Measurements from ENCODE around the gene PCDH12.

PCDH12 gene

GRCh38 chr5:142000173-142000572 lies 42.2 kb upstream of the PCDH12 start:
- Histone ChIP-seq H3K4me3 (ENCODE audit: low read depth, low read length) (no peak overlapping the region), H3K9me3 (ENCODE audit: severe bottlenecking) (no peaks in the 10 kb centered on the region), H3K27ac (no peak overlapping the region), H3K27me3 (ENCODE audit: insufficient read depth, low read depth, severe bottlenecking) (no peaks in the 10 kb centered on the region), H3K36me3 (peaks cover 51% of the 10 kb centered on the region)
- no peak for TF ChIP-seq CTCF (IDR thresholded peaks at IDR 0.05; ENCODE audit: low read depth, low read length)
- no peak for DNase-seq

GRCh38 chr5:141997358-141997960 lies 39.5 kb upstream of the PCDH12 start:
- no peaks in the 10 kb centered on the region for H3K27me3 ChIP-seq (ENCODE audit: insufficient read depth, low read depth, severe bottlenecking)
- DNase-seq = no peak
- peaks cover 36% of the 10 kb centered on the region for H3K36me3 ChIP-seq
- H3K9me3 ChIP-seq (ENCODE audit: severe bottlenecking) = no peaks in the 10 kb centered on the region
- no peak overlapping the region for H3K4me3 ChIP-seq (ENCODE audit: low read depth, low read length)
- no peak for TF ChIP-seq CTCF (IDR thresholded peaks at IDR 0.05; ENCODE audit: low read depth, low read length)
- no peak overlapping the region for H3K27ac ChIP-seq

GRCh38 chr5:141995656-141996055 lies 37.7 kb upstream of the PCDH12 start:
- DNase-seq = no peak
- Histone ChIP-seq H3K27ac (no peak overlapping the region), H3K27me3 (ENCODE audit: insufficient read depth, low read depth, severe bottlenecking) (no peaks in the 10 kb centered on the region), H3K9me3 (ENCODE audit: severe bottlenecking) (no peaks in the 10 kb centered on the region), H3K4me3 (ENCODE audit: low read depth, low read length) (no peak overlapping the region), H3K36me3 (peaks cover 26% of the 10 kb centered on the region)
- TF ChIP-seq CTCF (IDR thresholded peaks at IDR 0.05; ENCODE audit: low read depth, low read length) = no peak

GRCh38 chr5:141994511-141995136 lies 36.6 kb upstream of the PCDH12 start:
- Histone ChIP-seq H3K9me3 (ENCODE audit: severe bottlenecking) (no peaks in the 10 kb centered on the region), H3K27ac (no peak overlapping the region), H3K27me3 (ENCODE audit: insufficient read depth, low read depth, severe bottlenecking) (no peaks in the 10 kb centered on the region), H3K36me3 (peaks cover 22% of the 10 kb centered on the region), H3K4me3 (ENCODE audit: low read depth, low read length) (no peak overlapping the region)
- DNase-seq = no peak
- TF ChIP-seq CTCF (IDR thresholded peaks at IDR 0.05; ENCODE audit: low read depth, low read length) = no peak

- Histone ChIP-seq H3K27ac (no peak overlapping the region), H3K9me3 (ENCODE audit: severe bottlenecking) (no peaks in the 10 kb centered on the region), H3K27me3 (ENCODE audit: insufficient read depth, low read depth, severe bottlenecking) (no peaks in the 10 kb centered on the region), H3K36me3 (peaks cover 18% of the 10 kb centered on the region), H3K4me3 (ENCODE audit: low read depth, low read length) (no peak overlapping the region)
- peak; percentile 64 for DNase-seq
- TF ChIP-seq CTCF (IDR thresholded peaks at IDR 0.05; ENCODE audit: low read depth, low read length) = peak; percentile 41; the same call in 1 of the 2 replicates
Observed at GRCh38 chr5:141992349-141992963, 34.5 kb upstream of the PCDH12 start.
